Measurements from ENCODE around the gene IP6K1.

DNA sequence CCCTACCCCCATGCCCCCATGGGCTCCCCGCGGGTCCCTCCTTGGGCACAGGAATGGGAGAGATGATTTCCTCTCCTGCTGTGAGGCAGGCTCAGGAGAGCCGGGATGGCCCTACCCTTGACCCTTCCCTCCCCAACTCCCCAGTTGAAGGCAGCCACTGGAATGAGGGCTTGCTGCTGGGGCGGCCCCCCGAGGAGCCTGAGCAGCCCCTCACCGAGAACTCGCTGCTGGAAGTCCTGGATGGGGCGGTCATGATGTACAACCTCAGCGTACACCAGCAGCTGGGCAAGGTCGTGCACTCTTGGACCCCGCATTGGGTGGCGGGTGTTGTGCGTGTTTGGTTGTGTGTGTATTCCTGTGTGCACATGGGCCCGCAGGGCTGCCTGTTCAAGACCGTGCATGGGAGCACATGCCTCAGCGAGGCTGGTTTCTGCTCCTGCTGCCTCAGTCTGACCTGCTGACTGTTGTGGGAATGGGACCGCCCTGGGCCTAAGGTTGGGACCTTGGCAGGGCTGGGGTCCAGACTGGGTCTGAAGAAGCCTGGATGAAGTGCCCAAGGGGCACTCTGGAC lies 80.9 kb downstream of the IP6K1 start:
- TF ChIP-seq ZNF384 (IDR thresholded peaks at IDR 0.05) (no peak), LEF1 (IDR thresholded peaks at IDR 0.05; ENCODE audit: borderline replicate concordance) (no peak), SP1 (IDR thresholded peaks at IDR 0.05) (no peak), FOXM1 (IDR thresholded peaks at IDR 0.05; ENCODE audit: borderline replicate concordance) (no peak), ELF4 (IDR thresholded peaks at IDR 0.05) (no peak), HDGF (IDR thresholded peaks at IDR 0.05; ENCODE audit: borderline replicate concordance) (no peak), NFRKB (IDR thresholded peaks at IDR 0.05) (no peak), SUZ12 (IDR thresholded peaks at IDR 0.05) (no peak), CTBP1 (IDR thresholded peaks at IDR 0.05; ENCODE audit: borderline replicate concordance) (no peak), ARNT (IDR thresholded peaks at IDR 0.05) (no peak), FOXK2 (IDR thresholded peaks at IDR 0.05) (no peak)
